Activated T-cell treated with anti-CD3 and anti-CD28 coated beads, Interleukin-2, amount 50 U/mL, for 4 hours (primary cell): ENCODE results near the gene TAF9. TPM values are rescaled to one million over a fixed set of nuclear protein-coding genes. Genes with fewer than 3 reads are reported as not detected.
"Not testable (repeated sequence)": the region's sequence is repeated elsewhere in the genome, so short reads cannot be mapped to it uniquely, and the experiment has no call there.

Source experiments
- ATAC-seq, 2 donors: fragments of 200-7000 bp; cut with Tn5 transposase; one replicate each; pipeline ENCODE4 v1.10.0; 2021
- DNase-seq: peaks from one replicate; pipeline ENCODE4 v3.0.0-alpha.2; 2020
- H3K27me3 Mint-ChIP-seq: one replicate; pipeline ENCODE4 v1.8.0; 2021; ENCODE audit warnings: low read depth, mixed read lengths
- H3K36me3 Mint-ChIP-seq: one replicate; pipeline ENCODE4 v1.8.0; 2022; ENCODE audit warnings: mixed read lengths; ENCODE audit not compliant: insufficient read depth
- H3K4me1 Mint-ChIP-seq: one replicate; pipeline ENCODE4 v1.8.0; 2021; ENCODE audit warnings: low read depth, mixed read lengths
- H3K4me3 Mint-ChIP-seq: one replicate; pipeline ENCODE4 v1.8.0; 2021; ENCODE audit warnings: mild to moderate bottlenecking, moderate library complexity, mixed read lengths
- H3K9me3 Mint-ChIP-seq: one replicate; pipeline ENCODE4 v1.8.0; 2021; ENCODE audit warnings: mixed read lengths
- total RNA-seq, 3 donors: library from RNA; stranded (reverse); gene quantifications; one replicate each; pipeline ENCODE4 v1.2.1, GENCODE V29; 2021

Gene TAF9
- total RNA-seq, 3 donors from 2014 or later = 78.7 to 111 (median 91.4) TPM

DNA sequence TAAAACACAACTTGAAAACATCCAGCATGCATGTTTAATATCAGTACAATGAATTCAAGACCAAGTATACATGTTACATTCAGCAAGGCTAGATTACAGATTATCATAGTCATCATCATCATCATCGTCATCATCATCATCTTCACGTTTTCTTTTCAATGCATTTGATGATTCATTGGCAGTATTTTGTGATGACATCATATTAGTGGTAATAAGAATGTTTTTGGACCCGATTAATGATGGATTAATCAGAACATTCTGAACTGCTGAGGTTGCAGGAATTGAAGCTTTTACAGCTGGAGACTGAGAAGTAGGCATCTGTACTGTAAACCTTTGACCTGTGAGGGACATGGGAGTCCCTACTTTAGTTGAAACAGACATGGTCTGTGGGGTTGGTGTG, 4.5 kb downstream of the TAF9 start:
- Mint-ChIP-seq H3K9me3 (no peaks in the 10 kb centered on the region), H3K27me3 (no peaks in the 10 kb centered on the region), H3K36me3 (peaks cover 22% of the 10 kb centered on the region), H3K4me3 (no peak overlapping the region), H3K4me1 (peaks cover 35% of the 10 kb centered on the region)
- ATAC-seq (no peak), DNase-seq (no peak)

DNA sequence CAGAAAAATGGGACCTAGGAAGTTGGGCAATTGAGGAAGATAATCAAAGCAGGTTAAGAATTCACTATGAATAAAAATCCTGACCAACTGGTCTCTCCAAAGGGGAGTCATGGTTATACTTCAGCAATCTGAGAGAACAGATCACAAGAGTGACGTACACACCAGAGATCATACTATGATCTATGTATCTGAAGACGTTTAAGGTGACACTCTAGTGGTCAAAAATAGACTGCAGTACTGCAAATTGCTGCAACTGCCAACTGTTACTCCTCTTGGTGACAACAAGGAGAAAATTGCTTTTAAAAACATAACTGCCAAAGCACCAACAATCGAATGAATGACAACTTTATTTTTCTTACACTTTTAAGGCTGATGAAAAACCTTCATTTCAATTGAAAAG, 4.9 kb downstream of the TAF9 start:
- Mint-ChIP-seq H3K4me1 (peaks cover 35% of the 10 kb centered on the region), H3K4me3 (no peak overlapping the region), H3K36me3 (peaks cover 22% of the 10 kb centered on the region), H3K9me3 (no peaks in the 10 kb centered on the region), H3K27me3 (no peaks in the 10 kb centered on the region)
- ATAC-seq (peak in 1 of 2 donors; percentile 11), DNase-seq (no peak)

DNA sequence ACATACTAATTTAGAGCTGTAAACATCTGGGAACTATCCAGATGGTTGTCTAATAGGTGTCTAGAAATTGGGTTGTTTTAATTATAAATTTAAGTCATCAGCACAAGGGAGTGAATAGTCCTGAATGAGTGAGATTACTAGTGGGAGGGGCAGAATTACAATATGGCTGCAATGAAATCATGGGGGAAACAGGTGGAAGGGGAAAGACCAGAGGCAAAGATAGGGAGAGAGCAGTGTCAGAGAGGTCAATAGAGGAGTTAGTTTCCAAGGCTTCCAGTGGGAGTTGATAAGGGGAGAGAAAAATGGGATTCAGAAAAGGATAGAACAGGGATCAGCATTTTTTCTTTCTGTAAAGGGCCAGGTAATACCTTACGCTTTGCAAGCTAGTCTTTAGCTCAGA, 8.9 kb downstream of the TAF9 start:
- no peak overlapping the region for H3K4me3 Mint-ChIP-seq
- DNase-seq (no peak), ATAC-seq (no peak)
- H3K9me3 Mint-ChIP-seq = no peaks in the 10 kb centered on the region
- peaks cover 24% of the 10 kb centered on the region for H3K36me3 Mint-ChIP-seq
- no peaks in the 10 kb centered on the region for H3K27me3 Mint-ChIP-seq
- peaks cover 24% of the 10 kb centered on the region for H3K4me1 Mint-ChIP-seq

DNA sequence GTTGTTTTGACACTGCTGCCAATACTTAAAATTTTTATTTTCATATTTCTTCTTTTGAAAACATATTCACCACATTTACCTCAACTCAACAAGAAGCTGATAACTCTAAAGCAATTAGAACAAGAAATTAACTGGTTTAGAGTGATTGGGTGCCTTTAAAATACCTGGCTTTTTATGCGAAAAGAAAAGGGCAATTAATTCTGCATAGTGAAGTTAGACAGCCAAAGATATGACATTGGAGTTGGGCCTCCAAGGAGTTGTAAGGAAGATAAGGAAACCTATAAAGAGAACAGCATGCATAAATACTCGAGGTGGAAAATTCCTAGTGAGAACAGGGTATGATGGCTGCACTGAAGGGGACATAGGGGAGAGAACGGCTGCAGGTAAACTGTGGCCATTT, 9.6 kb downstream of the TAF9 start:
- DNase-seq = no peak
- Mint-ChIP-seq H3K27me3 (no peaks in the 10 kb centered on the region), H3K4me1 (peaks cover 20% of the 10 kb centered on the region), H3K4me3 (no peak overlapping the region), H3K9me3 (no peaks in the 10 kb centered on the region), H3K36me3 (peaks cover 19% of the 10 kb centered on the region)
- no peak for ATAC-seq

DNA sequence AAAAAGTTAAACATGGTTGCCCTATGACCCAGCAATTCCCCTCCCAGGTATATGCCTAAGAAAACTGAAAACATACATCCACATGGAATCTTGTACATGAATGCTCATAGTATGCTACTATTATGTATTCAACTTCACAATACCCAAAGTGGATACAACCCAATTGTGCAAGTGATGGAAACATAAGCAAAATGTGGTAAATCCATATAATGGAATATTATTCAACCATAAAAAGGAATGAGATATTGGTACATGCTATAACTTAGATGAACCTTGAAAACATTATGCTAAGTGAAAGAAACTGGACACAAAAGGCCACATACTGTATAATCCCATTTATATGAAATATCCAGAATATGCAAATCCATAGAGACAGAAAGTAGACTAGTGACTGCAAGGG, 18.7 kb downstream of the TAF9 start:
- Mint-ChIP-seq H3K36me3 (peaks cover 33% of the 10 kb centered on the region), H3K27me3 (no peaks in the 10 kb centered on the region), H3K4me1 (peaks cover under 1% of the 10 kb centered on the region), H3K4me3 (no peak overlapping the region), H3K9me3 (no peaks in the 10 kb centered on the region)
- DNase-seq (no peak), ATAC-seq (no peak)

DNA sequence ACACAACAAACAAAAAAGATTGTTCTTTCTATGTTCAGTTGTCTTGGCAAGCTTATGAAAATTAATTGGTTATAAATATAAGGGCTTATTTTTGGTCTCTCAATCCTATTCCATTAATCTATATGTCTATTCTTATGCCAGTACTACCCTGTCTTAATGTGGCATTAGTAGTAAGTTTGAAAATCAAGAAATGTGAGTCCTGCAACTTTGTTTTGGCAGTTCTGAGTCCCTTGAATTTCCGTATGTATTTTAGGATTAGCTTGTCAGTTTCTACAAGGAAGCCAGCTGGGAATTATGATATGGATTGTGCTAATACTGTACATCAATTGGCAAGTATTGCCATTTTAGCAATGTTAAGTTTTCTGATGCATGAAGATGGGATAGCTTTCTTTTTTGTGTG, 26.2 kb downstream of the TAF9 start:
- DNase-seq = no peak
- H3K27me3 Mint-ChIP-seq = no peaks in the 10 kb centered on the region
- no peak for ATAC-seq
- no peak overlapping the region for H3K4me3 Mint-ChIP-seq
- H3K36me3 Mint-ChIP-seq = no peaks in the 10 kb centered on the region
- no peaks in the 10 kb centered on the region for H3K9me3 Mint-ChIP-seq
- H3K4me1 Mint-ChIP-seq = no peaks in the 10 kb centered on the region

DNA sequence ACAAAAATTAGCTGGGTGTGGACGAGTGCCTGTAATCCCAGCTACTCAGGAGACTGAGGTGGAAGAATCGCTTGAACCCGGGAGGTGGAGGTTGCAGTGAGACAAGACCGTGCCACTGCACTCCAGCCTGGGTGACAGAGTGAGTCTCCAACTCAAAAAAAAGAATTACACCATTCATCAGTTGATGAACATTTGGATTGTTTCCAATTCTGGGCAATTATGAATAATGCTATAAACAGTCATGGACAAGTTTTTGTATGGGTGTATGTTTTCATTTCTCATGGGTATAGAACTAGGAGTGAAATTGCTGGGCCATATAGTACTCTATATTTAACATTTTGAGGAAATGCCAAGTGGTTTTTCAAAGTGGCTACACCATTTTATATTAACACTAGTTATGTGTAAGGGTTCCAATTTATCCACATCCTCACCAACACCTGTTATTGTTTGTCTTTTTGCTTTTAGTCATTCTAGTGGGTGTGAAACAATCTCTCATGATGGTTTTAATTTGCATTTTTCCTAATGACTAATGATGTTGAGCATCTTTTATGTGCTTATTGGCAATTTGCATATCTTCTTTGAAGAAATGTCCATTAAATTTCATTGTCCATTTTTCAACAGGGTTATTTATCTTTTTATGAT, 27.7 kb downstream of the TAF9 start:
- Mint-ChIP-seq H3K9me3 (no peaks in the 10 kb centered on the region), H3K4me1 (no peaks in the 10 kb centered on the region), H3K4me3 (no peak overlapping the region), H3K36me3 (no peaks in the 10 kb centered on the region), H3K27me3 (no peaks in the 10 kb centered on the region)
- DNase-seq (no peak), ATAC-seq (no peak)

DNA sequence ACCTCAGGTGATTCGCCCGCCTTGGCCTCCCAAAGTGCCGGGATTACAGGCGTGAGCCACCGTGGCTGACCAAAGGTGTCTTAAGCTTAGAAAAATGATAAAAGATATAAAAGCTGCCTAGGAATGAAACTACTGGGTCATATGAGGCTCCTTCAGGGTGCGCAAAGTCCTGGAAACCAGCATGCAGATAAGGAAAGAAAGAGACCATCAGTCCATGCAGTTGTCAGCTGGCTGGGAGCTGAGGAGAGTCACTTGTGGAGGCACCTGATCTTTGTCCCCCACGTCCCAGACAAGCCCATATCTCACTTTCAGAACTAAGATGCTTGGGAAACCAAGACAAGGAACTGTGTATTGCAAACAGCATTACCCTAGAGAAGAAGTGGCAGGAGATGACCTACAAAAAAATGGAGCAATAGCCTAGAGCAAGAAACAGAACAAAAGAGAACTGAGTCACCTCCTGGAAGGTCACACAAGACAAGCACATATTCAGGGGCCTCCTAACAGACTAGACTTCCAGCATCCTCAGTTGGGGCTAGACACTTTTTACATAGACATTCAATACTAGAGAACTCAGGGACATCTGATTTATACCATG, 33.9 kb downstream of the TAF9 start:
- ATAC-seq (no peak), DNase-seq (no peak)
- Mint-ChIP-seq H3K4me1 (peaks cover 11% of the 10 kb centered on the region), H3K36me3 (peaks cover 2% of the 10 kb centered on the region), H3K27me3 (no peaks in the 10 kb centered on the region), H3K4me3 (no peak overlapping the region), H3K9me3 (no peaks in the 10 kb centered on the region)

DNA sequence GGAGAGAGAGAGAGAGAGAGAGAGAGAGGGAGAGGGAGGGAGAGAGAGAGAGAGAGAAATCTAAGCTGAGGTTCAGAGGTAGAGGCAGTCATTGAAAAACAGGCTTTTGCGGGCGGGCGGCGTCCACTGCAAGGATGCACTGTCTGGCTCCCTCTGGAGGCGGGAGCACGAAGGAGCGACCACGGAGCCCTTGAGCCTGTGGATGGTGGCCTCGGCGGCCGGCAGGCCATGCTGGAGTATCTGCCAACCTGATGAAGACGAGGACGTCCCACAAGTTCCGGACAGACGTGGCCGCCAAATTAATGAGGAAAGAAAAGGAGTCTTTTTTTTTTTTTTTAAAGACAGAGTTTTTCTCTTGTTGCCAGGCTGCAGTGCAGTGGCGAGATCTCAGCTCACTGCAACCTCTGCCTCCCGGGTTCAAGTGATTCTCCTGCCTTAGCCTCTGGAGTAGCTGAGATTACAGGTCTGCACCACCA, 34.5 kb downstream of the TAF9 start:
- H3K36me3 Mint-ChIP-seq = peaks cover 2% of the 10 kb centered on the region
- H3K9me3 Mint-ChIP-seq = no peaks in the 10 kb centered on the region
- no peaks in the 10 kb centered on the region for H3K27me3 Mint-ChIP-seq
- DNase-seq = peak; percentile 63
- ATAC-seq = peak; percentile 64 to 71
- H3K4me1 Mint-ChIP-seq = peaks cover 11% of the 10 kb centered on the region
- H3K4me3 Mint-ChIP-seq = no peak overlapping the region

DNA sequence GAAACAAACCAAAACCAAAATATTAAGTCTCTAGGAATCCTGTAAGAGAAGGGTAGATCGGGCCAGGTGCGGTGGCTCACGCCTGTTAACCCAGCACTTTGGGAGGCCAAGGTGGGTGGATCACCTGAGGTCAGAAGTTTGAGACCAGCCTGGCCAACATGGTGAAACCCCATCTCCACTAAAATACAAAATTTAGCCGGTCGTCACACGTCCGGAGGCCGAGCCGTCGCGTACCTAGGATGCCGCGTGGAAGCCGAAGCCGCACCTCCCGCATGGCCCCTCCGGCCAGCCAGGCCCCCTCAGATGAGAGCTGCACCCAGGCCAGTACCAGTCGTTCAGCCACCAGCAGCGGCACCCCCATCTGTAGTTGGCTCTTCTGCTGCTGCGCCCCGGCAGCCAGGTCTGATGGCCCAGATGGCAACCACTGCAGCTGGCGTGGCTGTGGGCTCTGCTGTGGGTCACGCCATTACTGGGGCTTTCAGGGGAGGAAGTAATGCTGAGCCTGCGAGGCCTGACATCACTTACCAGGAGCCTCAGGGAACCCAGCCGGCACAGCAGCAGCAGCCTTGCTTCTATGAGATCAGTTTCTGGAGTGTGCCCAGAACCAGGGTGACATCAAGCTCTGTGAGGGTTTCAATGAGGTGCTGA, 35.5 kb downstream of the TAF9 start:
- H3K27me3 Mint-ChIP-seq, DNase-seq, H3K9me3 Mint-ChIP-seq, ATAC-seq, H3K36me3 Mint-ChIP-seq, H3K4me3 Mint-ChIP-seq: not testable (repeated sequence)
- peaks cover 11% of the 10 kb centered on the region for H3K4me1 Mint-ChIP-seq

DNA sequence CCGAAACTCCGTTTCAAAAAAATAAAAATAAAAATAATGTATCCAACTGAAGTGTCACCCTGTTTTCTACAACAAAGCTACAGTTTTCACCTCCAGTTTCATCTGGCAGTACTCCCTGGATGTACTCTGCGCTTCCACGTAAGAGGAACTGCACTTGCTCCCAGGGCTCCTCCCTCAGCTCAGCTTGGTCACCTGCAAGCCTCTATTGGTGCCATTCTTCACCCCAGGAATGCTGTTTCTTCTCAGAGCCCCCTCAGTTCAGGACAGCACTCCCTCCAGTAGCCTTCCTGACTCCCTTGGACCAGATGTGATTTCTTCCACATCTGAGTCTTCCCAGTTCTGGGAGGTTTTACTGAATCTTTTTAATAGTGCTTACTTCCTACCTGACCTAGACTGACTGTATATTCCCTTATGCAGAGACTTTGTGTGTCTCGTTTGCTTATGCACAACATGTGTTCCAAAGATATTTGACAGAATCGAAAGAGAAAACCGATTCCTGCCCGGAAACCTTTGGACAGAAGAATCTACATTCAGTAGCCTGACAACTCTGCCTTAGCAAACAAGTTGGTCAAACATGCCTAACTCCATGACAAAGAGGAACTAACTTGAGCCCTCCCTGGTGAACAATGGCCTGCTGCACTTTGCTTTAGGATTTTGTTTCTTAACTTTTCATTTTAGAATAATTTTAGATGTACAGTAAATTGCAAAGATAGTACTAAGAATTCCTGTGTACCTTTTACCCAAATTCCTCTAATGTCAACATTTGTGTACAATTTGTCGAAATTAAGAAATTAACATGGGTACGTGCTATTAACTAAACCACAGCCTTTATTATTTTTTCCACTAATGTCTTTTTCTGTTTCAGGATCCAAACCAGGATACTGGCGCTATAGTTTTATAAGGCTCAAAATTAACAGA, 37.5 kb downstream of the TAF9 start:
- DNase-seq (no peak), ATAC-seq (no peak)
- H3K27me3 Mint-ChIP-seq = no peaks in the 10 kb centered on the region
- no peaks in the 10 kb centered on the region for H3K9me3 Mint-ChIP-seq
- H3K36me3 Mint-ChIP-seq = peaks cover 2% of the 10 kb centered on the region
- peaks cover 11% of the 10 kb centered on the region for H3K4me1 Mint-ChIP-seq
- peak overlapping the region; percentile 85 for H3K4me3 Mint-ChIP-seq

DNA sequence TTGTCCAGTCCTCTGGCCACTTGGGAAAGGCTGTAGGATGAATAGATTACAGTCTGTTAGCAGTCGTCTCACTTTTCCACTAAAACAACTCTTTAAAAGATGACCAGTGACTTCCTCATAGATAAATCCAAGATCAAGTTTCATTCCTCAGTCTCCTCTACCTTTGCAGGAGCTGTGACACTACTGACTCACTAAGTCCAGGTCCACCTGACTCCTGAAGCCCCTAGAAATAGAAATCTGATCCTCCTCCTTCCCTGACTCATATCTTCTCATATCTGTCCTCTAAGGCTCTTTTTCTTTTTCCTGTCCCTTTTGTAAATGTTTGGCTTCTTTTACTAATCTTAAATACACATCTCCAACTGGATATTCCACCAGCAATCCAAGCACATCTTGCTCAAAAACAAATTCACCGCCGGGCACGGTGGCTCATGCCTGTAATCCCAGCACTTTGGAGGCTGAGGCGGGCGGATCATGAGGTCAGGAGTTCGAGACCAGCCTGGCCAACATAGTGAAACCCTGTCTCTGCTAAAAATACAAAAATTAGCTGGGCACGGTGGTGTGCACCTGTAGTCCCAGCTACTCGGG, 39.3 kb downstream of the TAF9 start:
- Mint-ChIP-seq H3K4me3 (no peak overlapping the region), H3K27me3 (no peaks in the 10 kb centered on the region), H3K4me1 (peaks cover 11% of the 10 kb centered on the region), H3K9me3 (no peaks in the 10 kb centered on the region), H3K36me3 (peaks cover 2% of the 10 kb centered on the region)
- ATAC-seq = no peak
- no peak for DNase-seq

DNA sequence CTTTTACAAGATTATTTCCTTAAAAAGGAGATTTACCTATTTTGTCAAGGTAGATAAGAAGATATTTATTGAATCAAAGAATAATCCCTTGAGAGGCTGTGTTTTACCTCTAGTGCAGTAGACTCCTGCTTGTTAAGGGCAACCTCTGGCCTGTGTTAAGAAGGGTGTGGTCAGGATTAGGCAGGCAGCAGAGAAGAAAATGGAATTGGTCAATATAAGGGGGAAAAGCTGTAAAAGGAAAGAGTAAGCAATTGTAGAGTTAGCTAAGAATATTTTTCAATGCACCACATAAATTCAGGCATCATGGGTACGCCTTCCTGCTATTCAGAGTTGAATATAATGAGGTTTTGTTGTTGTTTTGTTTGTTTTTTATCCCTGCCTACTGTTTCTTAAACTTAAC, 43.0 kb downstream of the TAF9 start:
- Mint-ChIP-seq H3K4me3 (no peak overlapping the region), H3K36me3 (no peaks in the 10 kb centered on the region), H3K4me1 (no peaks in the 10 kb centered on the region), H3K9me3 (no peaks in the 10 kb centered on the region), H3K27me3 (no peaks in the 10 kb centered on the region)
- ATAC-seq = no peak
- DNase-seq = no peak

DNA sequence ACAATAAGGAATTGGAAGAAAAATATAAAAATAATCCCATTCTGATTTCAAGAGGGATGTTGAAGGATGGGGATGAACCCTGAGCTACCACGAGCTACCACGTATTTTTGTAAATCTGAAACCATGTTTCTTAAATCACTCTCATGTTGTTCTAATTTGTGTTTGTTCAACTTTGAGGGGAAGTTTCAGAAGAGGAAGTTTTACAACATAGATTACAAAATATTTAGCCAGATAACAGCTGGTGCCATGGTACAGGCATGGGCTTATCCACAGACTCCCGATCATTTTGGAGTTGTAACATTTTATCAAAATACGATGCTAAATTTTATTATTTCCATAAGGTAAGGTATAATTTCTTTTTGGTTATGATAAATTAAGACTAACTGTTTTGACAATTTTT, 51.9 kb downstream of the TAF9 start:
- Mint-ChIP-seq H3K4me1 (no peaks in the 10 kb centered on the region), H3K9me3 (no peaks in the 10 kb centered on the region), H3K27me3 (no peaks in the 10 kb centered on the region), H3K4me3 (no peak overlapping the region), H3K36me3 (peaks cover 26% of the 10 kb centered on the region)
- ATAC-seq (no peak), DNase-seq (no peak)
